Measurements from ENCODE around the gene ZNF586. TPM values are rescaled to one million over a fixed set of nuclear protein-coding genes. Genes with fewer than 3 reads are reported as not detected.
"Not testable (repeated sequence)": the region's sequence is repeated elsewhere in the genome, so short reads cannot be mapped to it uniquely, and the experiment has no call there.

Gene ZNF586
- total RNA-seq, 1 donor from 2014 or later = 10.1 TPM

DNA sequence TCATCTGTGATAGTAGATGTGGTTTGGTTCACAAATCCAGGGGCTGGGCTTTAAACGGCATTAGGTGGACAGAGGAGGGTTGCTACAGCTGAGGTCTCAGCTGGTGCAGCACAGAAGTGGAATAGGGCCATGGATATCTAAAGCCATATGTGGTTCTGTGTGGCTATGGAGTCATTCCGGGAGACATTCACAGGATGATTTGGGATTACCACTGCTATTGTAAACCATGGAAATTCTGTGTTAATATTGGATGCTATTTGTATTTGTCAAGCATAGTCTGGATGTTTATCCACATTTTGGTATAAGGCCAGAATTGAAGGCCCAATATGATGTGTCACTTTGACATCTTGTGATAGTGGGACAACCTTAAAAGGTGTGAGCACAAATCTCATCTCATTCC, 53.7 kb downstream of the ZNF586 start:
- not testable (repeated sequence) for DNase-seq (ENCODE audit: low read depth in 2 of 2)

DNA sequence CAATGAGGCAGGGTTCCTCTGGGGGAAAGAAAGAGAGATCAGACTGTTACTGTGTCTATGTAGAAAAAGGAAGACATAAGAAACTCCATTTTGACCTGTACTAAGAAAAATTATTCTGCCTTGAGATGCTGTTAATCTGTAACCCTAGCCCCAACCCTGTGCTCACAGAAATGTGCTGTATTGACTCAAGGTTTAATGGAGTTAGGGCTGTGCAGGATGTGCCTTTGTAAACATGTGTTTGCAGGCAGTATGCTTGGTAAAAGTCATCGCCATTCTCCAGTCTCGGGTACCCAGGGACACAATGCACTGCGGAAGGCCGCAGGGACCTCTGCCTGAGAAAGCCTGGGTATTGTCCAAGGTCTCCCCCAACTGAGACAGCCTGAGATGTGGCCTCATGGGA, 54.1 kb downstream of the ZNF586 start:
- DNase-seq (ENCODE audit: low read depth in 2 of 2) = not testable (repeated sequence)

DNA sequence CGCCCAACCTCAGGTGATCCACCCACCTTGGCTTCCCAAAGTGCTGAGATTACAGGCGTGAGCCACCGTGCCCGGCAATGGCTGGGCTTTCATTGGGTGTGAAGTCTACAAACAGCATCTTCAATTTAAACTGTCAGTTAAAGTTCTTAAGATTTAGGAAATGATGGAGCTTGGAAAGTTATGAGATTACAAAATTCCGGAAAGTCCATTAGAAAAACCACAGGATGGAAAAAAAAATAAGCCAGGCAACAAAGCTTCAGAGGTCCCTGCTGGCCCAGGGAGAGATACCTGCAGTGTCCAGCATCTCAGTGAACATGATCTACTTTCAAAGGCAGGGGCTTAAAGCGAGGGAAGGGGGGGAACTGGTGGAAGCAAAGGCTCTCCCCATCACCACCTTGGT, 56.0 kb downstream of the ZNF586 start:
- DNase-seq (ENCODE audit: low read depth in 2 of 2) = no peak

DNA sequence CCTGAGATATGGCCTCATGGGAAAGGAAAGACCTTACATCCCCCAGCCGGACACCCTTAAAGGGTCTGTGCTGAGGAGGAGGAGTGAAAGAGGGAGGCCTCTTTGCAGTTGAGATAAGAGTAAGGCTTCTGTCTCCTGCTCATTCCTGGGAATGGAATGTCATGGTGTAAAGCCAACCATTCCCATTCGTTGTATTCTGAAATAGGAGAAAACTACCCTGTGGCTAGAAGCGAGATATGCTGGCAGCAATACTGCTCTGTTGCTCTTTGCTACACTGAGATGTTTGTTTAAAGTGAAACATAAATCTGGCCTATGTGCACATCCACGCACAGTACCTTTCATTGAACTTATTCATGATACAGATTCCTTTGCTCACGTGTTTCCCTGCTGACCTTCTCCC, 59.8 kb downstream of the ZNF586 start:
- no peak for DNase-seq (ENCODE audit: low read depth in 2 of 2)

DNA sequence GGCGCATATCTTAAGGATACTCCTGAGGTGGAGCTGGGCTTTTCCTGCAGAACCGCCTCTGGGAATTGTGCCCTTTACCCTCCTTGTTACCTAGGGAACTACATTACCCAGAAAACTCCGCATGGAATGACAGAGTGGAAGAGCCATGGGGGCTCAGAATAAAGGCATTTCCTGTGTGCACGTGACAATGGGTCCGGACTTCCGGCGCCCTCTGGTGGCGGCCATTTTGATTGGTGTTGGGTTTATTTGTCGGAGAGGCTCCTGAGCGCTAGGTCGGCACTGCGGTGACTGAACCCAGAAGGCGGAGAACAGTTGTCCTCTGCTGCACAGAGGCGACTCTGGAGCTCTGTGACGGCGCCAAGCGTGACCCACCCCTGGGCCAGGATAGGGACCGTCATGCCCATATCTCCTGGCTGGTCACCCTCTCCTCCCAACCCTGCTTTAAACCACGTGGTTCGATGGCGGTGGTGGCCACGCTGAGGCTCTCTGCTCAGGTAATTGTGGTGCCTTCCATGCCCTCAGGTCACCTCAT, 60.7 kb downstream of the ZNF586 start, which contains the start of gene ZNF587B:
Gene ZNF587B, plus strand, starts transcription at position 229 of the 532 bp plus-strand sequence. Its CDS starts 230 bp downstream, at position 459.
- peak; percentile 35 to 37 for DNase-seq (ENCODE audit: low read depth in 2 of 2)

Other genes starting within 250 kb of the ZNF586 start
- gene ZNF549, start 242.3 kb upstream of the ZNF586 start, total RNA-seq = 2.8 and 4.9 TPM in 2 replicates
- gene ZNF550, start 209.8 kb upstream of the ZNF586 start, total RNA-seq = 4.2 and 7.3 TPM in 2 replicates
- 2.7 and 4.6 TPM in 2 replicates for gene ZNF416, start 190.8 kb upstream of the ZNF586 start, total RNA-seq
- gene ZIK1, start 185.5 kb upstream of the ZNF586 start, total RNA-seq = 3.9 and 7.7 TPM in 2 replicates
- gene ZNF530, start 169.8 kb upstream of the ZNF586 start, total RNA-seq = 3.9 and 4.7 TPM in 2 replicates
- gene ZNF134, start 155.4 kb upstream of the ZNF586 start, total RNA-seq = 13.2 and 16.4 TPM in 2 replicates
- 6.7 and 9.0 TPM in 2 replicates for gene ZNF211, start 136.5 kb upstream of the ZNF586 start, total RNA-seq
- not detected in 2 replicates for gene ZSCAN4, start 100.7 kb upstream of the ZNF586 start, total RNA-seq
- 5.4 and 8.5 TPM in 2 replicates for gene ZNF551, start 87.7 kb upstream of the ZNF586 start, total RNA-seq
- gene ZNF154, start 60.5 kb upstream of the ZNF586 start, total RNA-seq = 0.13 and 0.63 TPM in 2 replicates
- 5.0 and 5.7 TPM in 2 replicates for gene ZNF671, start 42.1 kb upstream of the ZNF586 start, total RNA-seq
- gene ZNF776, start 22.9 kb upstream of the ZNF586 start, total RNA-seq = 12.5 and 17.6 TPM in 2 replicates
- 7.2 and 7.5 TPM in 2 replicates for gene ZNF552, start 45.2 kb downstream of the ZNF586 start, total RNA-seq
- gene ZNF587B, start 60.6 kb downstream of the ZNF586 start, total RNA-seq = 13.5 and 14.5 TPM in 2 replicates
- 15.4 and 15.7 TPM in 2 replicates for gene ZNF587, start 80.2 kb downstream of the ZNF586 start, total RNA-seq
- 2.3 and 4.0 TPM in 2 replicates for gene ZNF814, start 119.4 kb downstream of the ZNF586 start, total RNA-seq
- 9.4 and 9.6 TPM in 2 replicates for gene ZNF417, start 146.9 kb downstream of the ZNF586 start, total RNA-seq
- 1.4 and 2.3 TPM in 2 replicates for gene ZNF418, start 165.7 kb downstream of the ZNF586 start, total RNA-seq
- 3.3 and 5.2 TPM in 2 replicates for gene ZNF256, start 178.0 kb downstream of the ZNF586 start, total RNA-seq
- 0.13 TPM in 2 replicates for gene C19orf18, start 204.9 kb downstream of the ZNF586 start, total RNA-seq
- 4.1 and 9.4 TPM in 2 replicates for gene ZNF606, start 233.1 kb downstream of the ZNF586 start, total RNA-seq